CD4-positive, alpha-beta T cell treated with Interleukin-6 at 100 ng/mL for 8 hours (primary cell): Measurements from ENCODE around the gene AQP3.
"Not testable (repeated sequence)": the region's sequence is repeated elsewhere in the genome, so short reads cannot be mapped to it uniquely, and the experiment has no call there.

Experiments
- DNase-seq: peaks from one replicate; pipeline ENCODE4 v3.0.0-alpha.2; 2020; ENCODE audit warnings: mixed read lengths, low spot score

Gene AQP3

GRCh38 chr9:33465096-33465495 is 17.7 kb upstream of the AQP3 start:
- DNase-seq = no peak

GRCh38 chr9:33464045-33464636 is 16.7 kb upstream of the AQP3 start:
- DNase-seq = no peak

GRCh38 chr9:33463151-33463550 is 15.8 kb upstream of the AQP3 start:
- DNase-seq = no peak

GRCh38 chr9:33461492-33461891 is 14.1 kb upstream of the AQP3 start:
- DNase-seq = no peak

- no peak for DNase-seq
Measured at GRCh38 chr9:33460854-33461253, 13.5 kb upstream of the AQP3 start.

DNA sequence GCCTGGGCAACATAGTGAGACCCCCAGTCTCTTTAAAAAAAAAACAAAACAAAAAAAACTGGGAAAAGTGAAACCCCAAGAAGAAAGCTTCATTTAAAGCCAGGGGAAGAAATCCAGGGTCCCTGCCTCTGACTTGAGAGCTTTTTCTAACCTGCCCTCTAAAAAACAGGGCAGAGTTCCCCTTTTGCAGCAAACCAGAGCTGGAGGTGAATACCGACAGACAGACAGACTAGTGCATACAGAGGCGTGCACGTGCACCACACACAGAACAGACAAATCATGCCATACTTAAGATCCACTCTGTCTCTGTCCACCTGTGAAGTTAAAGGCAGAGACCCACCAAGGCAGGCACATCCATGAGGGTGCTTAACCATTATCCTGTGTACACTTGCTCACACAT is 11.7 kb upstream of the AQP3 start:
- DNase-seq = no peak

DNA sequence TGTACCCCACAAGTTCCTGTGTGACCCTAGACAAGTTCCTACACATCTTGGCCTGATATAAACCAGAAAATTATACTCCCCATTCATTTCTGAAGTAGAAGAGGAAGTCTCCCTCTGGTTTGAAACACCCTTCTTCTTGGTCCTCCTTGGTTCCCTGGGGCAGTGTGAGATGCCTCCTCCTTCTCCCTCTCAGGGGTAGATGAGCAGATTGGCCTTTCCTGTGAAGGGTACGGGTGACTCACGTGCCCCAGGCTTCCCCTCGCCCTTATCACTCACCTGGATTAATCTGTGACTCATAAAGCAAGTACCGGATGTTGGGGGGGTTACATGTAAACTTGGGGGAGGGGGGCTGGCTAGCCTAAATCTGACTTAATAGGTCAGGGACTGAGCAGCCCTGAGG is 11.1 kb upstream of the AQP3 start:
- peak; percentile 81 for DNase-seq

DNA sequence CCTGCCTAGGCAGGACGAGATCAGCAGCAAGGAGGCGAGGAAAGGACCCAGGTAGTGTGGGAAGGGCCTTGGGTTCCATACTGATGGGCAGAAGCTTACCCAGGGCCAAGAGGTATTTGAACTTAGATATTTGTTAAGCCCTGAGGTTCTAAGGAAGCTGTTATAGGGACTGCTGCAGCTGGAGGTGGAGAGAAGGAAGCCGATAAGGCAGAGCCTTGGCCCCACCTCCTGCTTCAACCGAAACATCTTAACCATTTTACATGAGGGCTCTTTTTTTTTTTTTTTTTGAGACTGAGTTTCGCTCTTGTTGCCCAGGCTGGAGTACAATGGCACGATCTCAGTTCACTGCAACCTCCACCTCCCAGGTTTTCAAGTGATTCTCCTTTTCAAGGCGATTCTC is 8.6 kb upstream of the AQP3 start:
- DNase-seq = peak; percentile 48

- not testable (repeated sequence) for DNase-seq
Measured at GRCh38 chr9:33455456-33455855, 8.1 kb upstream of the AQP3 start.

DNA sequence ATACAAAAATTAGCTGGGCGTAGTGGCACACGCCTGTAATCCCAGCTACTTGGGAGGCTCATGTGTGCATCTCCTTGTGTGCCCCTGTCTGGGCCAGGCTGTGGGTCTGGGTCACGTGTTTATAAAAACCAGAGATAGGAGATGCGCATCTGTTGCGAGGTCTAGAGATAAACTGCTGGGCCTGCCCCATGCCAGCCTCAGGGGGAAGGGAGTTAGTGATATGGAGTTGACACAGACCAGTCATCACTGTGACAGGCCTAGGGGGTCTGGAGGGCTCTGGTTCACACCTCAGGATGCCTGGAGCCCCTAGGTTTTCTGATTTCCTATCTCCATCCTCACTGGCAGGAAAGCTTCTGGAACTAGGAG is 7.3 kb upstream of the AQP3 start:
- DNase-seq = not testable (repeated sequence)

GRCh38 chr9:33453999-33454660 is 6.7 kb upstream of the AQP3 start:
- DNase-seq = peak; percentile 24

DNA sequence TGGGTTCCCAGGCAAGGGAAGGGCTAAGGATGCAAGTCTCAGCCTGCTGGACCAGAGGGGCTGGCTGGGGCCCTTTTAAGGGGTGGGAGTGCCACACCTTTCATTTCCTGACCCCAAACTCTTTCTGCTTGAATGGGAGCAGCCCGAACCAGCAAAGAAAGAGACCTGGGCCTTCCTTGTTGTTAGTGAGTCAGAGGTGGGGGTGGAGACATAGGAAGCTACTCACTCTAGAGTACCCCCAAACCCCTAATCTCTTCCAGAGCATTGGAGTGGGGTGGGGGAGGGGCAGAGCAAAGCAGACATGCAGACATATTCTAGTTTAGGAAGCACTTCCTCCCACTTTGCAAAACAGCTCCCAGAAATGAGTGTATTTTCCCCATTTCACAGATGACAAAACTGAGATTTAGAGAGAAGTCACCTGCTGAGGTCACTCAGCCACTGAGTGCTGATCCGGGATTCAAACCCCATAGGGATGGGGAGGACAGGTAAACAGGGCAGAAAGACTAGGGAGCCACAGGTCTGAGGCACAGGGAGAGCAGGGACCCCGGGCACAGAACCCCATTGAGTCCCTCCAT is 6.0 kb upstream of the AQP3 start:
- DNase-seq = no peak

DNA sequence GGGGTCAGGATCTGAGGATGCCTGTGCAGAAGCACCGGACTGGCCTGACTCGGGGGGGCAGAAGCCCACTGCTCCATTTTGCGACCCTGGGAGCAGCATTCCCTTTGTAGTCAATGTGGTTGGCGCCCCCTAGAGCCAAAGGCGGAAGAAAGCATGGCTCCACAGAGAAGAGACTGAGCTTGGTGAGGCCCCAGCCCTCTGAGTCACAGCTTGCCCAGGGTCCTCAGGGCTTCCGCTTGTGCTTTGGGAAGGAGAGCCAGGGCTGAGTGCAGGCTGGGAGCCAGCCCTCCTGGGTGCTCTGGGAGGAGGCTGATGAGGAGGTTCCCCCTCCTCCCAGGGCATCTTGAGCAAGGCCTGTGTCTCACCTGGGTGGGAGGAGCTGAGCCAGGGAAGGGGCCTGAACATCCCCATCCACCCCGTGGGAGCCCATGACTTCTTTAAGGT is 5.5 kb upstream of the AQP3 start:
- peak; percentile 48 for DNase-seq

DNA sequence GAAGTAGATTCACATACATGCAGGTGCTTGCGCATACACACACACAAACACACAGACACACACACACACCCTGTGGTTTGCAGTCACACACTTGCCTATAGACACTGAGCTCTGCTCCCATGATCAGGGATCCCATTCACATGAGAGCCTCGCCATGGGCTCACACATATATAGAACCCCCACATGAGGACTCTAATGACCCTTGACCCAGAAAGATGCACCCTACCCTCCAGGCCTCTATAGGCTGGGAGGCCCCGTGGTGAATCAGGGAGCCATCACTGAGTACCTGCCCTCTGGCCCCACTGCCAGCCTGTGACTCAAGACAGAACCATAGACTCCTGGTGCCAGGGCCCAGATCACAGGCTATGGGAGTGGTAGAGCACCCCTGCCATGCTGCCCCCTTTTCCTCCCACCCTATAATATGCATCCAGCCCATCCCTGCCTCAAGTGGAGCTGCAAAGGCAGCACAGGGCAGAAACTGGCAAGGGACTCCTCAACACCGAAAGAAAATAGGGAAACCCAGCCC is 3.3 kb upstream of the AQP3 start:
- no peak for DNase-seq

DNA sequence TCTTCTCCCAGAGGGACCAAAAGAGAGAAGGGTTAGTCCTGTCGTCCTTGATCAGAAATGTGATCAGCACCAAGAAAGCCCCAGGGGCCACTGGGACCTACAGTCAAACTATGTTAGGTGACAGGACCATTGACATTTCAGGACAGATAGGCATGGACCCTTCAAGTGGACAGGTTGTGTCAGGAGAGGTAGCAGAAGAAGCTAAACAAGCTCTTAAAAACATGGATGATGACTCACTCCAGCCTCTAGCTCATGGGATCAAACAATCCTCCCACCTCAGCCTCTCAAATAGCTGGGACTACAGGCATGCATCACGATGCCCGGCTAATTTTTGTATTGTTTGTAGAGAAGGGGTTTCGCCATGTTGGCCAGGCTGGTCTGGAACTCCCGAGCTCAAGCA is 2.3 kb upstream of the AQP3 start:
- DNase-seq = no peak

GRCh38 chr9:33447799-33448553 is 583 bp upstream of the AQP3 start:
- no peak for DNase-seq

DNA sequence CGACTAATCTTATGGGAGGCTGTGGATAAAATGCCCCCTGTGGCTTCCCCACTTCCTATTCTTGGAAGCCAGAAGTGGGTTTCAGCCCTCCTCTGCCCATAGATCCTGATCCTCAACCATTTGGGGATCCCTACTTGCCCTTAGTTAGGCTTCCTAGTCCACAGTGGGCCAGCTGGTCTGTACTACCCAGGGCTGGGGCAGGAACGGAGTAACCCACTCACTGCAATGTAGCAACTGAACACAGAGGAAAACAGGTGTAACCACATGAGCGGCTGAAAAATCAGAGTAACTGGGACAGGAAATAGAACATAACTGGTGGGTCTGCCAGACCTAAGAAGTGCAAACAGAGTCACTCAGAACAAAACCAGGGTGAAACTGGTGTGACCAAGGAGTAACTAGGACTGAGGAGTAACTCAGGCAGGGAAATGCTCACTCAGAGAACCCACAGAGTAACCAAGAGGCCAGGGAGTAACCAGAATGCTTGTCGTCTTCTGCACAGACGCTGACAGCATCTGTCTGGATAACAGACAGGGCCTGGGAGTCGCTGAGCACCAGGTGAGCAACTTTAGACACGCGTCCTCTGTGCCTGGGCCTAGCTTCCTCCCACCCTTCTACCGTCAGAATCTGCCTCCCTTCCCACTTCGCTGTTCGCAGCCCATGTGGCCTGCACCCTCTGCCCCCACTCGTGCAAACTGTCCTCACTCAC is 1.0 kb downstream of the AQP3 start:
- peak; percentile 76 for DNase-seq

DNA sequence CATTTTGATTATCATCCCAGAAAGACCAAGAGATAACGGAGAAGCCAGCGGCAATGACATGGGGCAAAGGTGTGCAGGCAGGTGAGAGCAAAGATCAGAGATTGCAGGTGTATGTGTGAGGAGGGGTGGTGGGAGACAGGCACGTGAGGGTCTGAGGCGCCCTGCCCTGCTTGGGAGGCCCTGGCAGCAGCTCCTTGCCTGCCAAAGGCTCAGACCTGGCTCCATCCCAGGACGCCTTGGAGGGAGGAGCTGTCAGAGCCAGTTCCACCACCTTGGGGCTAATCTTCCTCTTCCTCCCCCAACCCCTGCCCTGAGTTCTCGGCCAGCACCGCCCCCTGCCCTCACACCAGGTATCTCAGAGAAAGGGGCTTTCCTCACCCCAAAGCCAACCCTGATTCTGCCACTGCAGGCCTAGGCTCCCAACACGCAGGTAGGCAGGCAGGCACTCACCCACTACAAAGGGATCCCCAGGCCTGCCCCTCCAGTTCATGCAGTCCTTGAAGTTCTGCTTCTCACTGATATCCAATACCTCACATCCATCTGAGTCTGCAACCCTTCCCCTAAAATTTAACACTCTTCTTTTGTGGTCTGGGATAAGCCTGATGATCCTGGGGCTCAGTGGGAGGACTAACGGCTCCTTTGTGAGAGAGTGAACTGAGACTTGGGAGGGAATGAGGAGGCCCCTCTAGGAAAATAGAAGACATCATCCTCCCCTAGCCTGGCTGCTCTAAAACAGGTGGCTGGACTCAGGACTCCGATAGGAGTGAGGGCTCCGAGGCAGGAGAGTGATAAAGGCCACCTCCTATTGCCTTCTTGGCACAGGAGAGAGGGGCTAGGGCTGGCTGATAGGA is 1.8 kb downstream of the AQP3 start:
- DNase-seq = peak; percentile 21

DNA sequence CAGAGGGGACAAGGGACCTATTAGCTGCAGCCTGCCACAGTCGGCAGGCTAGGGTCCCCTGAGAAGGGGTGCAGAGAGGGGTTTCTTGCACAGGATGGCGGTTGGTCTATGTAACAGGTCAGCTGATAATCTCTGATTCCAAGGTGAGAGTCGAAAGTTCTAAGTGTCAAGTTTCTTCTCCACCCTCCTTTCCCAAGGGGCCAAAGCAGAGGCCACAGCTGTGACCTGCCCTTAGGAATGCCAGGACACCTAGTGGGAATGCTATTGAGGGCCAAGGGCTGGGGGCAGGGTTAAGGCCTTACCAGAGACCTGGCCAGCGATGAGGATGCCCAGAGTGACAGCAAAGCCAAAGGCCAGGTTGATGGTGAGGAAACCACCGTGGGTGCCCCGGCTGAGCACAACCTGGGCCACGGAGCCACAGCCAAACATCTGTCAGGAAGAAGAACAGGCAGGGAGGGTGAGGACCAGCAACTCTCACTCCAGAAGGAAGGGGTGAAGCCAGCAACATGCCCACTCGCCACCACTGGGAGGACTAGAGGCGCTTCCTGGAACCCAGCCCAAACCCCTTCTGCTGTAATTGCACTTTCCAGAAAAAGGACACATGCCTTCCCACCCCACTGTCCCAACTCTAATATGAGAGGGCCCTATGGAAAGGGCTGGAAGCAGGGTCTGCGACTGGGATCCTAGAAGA is 3.8 kb downstream of the AQP3 start:
- no peak for DNase-seq

DNA sequence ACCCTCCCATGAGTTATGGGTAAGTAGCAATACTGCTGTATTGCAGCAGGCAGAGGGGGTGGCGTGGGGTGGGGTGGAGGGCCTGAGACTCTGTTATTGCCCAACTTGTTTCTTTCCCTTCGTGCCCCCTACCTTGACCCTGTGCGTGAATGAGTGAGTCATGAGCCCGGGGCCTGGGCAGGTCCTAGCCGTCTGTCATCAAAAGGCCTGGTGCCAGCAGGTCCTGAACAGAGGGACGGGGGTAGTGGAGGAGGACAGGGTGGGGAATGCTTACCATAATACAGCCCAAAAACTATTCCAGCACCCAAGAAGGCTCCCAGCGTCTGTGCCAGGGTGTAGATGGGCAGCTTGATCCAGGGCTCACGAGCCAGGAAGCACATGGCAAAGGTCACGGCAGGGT is 4.3 kb downstream of the AQP3 start:
- DNase-seq = no peak

GRCh38 chr9:33442125-33442524 is 5.3 kb downstream of the AQP3 start:
- DNase-seq = no peak
